GM23248 (cell line): ENCODE measurements around the gene NLRP8.

Experiments
- EZH2 ChIP-seq: fragments of 200-600 bp; sonication (generic); IDR thresholded peaks from 2 replicates; pipeline ENCODE4 v1.6.1; 2018; ENCODE audit warnings: antibody characterized with exemption, mild to moderate bottlenecking; ENCODE audit not compliant: insufficient read depth, poor library complexity, severe bottlenecking
- EZH2phosphoT487 ChIP-seq: fragments of 200-600 bp; sonication (generic); IDR thresholded peaks from 2 replicates; pipeline ENCODE4 v1.6.1; 2018; ENCODE audit warnings: antibody characterized with exemption, moderate library complexity, mild to moderate bottlenecking, low read depth; ENCODE audit not compliant: insufficient read depth

DNA sequence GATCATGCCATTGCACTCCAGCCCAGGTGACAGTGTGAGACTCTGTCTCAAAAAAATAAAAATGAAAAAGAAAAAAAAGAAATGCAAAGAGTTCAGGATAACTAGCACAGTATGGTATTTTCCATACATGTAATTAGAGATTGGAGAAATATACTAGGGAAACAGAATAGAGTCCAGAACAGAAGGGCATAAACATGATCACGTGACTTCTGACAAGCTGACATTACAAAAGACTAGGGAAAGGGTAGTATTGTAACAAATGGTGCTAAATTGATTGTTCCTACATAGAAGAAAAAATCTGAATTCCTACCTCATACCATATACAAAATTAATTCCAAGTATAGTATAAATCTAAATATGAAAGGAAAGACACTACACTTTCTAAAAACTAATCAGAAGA lies 37.6 kb downstream of the NLRP8 start:
- TF ChIP-seq EZH2, result no peak
- no peak for TF ChIP-seq EZH2phosphoT487
